ENCODE measurements around the gene TENT5A.
A peak's percentile ranks its signal among the peaks of the same experiment; 100 is the strongest.
"Not testable (repeated sequence)": the region's sequence is repeated elsewhere in the genome, so short reads cannot be mapped to it uniquely, and the experiment has no call there.

The TENT5A gene

GRCh38 chr6:81752084-81752920 lies at the start of gene TENT5A:
TENT5A (minus strand) TSS chr6:81752681; CDS start chr6:81752141, 540 bp downstream.
- DNase-seq, result peak; percentile 71

DNA sequence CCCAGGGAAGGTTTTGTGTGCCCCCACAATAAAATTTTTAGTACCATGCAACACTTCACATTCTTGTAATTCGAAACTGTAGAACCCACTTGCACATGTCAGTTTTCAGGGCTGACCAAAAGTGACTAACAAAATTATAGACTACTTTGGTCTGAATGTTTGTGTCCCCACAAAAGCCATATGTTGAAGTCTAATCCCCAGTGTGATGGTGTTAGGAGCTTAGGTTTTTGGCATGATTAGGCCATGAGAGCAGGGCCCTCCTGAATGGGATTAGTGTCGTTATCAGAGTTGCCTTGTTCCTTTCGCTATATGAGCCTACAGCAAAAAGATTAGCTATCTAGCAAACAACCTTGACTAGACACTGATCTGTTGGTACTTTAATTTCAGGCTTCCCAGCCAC lies 49.0 kb upstream of the TENT5A start:
- DNase-seq, result no peak

GRCh38 chr6:81800666-81801065 lies 48.2 kb upstream of the TENT5A start:
- no peak for DNase-seq

- no peak for DNase-seq
These were observed 46.8 kb upstream of the TENT5A start for GRCh38 chr6:81799323-81799722.

DNA sequence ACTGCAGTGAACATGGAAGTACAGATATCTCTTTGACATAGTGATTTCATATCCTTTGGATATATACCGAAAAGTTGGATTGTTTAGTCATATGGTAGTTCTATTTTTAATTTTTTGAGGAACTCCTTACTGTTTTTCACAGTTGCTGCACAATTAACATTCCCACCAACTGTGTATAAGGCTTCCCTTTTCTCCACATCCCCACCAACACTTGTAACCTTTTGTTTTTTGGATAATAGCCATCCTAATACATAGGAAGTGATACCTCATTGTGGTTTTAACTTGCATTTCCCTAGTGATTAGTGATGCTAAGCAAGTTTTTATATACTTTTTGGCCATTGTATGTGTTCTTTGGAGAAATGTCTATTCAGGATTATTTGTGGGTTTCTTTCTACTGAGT lies 45.1 kb upstream of the TENT5A start:
- no peak for DNase-seq

DNA sequence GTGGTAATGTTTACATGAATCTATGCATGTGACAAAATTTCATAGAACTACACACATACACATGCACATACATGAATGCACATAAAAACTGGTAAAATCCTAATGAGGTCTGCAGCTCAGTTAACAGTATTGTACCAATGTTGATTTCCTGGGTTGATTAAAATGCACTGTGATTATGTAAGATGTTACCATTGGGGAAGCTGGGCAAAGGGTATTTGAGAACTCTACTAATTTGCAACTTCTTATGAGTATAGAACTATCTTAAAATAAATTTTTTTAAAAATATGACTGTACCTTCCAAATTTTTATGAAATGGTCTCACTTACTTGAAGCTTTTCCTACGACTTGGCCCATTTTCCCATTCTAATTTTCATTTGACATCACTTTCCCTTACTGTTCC lies 43.4 kb upstream of the TENT5A start:
- DNase-seq, result no peak

GRCh38 chr6:81793821-81794475 lies 41.5 kb upstream of the TENT5A start:
- DNase-seq, result no peak

DNA sequence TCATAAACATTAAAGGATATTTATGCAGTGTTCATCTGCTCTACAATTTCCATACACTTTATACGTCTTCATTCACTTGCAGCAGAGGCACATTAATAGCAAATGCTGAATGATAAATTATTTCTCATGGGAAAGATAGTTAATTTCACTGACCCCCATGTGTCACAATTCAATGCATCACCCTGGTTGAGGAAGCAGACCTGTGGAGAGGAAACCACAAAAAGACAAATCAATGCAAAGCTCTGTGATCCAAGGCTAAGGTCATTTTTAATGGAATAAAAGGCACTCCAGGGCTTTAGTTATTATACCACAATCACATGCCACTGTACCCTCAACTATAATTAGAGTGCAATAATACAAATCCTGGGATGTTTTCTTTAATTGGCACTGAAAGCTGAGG lies 40.3 kb upstream of the TENT5A start:
- no peak for DNase-seq

GRCh38 chr6:81791756-81792155 lies 39.3 kb upstream of the TENT5A start:
- DNase-seq, result no peak

DNA sequence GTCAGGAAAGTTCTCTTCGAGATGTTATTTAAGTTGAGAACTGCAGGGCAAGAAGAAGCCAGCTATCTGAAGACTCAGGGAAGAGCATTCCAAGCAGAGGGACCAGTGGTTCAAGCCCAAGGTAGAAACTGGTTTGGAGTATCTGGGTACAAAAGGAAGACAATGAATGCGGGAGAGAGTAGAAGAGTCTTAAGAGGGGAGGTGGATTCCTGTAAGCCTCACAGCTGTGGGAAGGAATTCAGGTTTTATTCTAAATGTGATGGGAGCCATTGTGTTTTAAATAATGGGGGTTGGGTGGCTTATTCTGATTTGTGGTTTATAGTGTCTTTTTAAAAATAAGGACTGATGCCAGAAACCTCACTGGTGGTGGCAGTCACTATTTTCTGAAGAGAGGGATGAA lies 37.6 kb upstream of the TENT5A start:
- no peak for DNase-seq

DNA sequence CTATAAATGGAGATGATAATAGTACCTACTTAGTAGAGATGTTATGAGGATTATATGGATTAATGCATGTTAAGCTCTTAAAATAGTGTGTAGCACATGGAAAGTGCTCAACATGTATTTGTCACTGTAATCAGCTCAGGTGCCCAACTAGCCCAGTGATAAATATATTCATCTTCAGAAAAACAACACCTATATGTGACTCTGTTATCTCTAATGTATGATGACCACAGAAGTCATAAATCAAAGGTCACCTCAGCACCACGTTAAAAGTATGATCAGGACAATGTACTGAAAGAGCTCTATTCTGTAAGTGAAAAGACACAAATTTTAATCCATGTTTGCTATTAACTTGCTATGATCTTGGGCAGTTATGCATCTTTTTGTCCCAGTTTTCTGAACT lies 36.8 kb upstream of the TENT5A start:
- no peak for DNase-seq

- no peak for DNase-seq
These were observed 36.3 kb upstream of the TENT5A start for GRCh38 chr6:81788748-81789147.

DNA sequence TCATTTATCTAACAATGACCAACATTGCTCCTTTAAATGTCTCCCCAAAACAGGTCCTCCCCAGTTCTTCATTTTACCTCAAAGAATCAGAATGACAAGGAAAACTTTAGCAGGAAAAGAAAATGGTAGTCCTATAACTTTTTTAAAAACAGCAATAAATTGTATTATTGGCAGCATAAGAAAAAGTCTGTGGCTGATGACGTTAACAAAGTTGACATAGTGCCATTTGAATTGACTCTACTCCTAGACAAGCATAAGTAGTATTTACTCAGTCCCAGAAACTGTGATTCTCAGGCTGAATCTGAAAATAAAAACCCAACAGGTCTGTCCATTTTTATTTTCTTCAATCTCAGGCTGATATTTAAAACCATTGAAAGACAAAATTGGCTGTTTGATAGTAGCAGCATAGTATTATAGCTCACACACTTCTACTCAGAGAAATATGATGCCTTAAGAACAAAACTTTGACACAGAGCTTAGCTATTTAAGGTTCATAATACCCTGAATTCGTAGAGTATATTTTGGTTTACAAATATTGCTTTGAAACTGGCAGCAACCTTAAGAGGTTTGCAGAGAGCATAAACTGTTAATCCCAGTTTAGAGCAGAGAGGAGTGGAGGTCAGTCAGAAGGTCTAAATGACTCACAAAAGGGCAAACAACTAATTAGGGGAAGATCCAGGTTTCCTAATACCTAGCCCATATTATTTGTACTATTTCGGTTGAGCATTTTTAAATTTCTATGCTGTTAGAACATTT lies 35.0 kb upstream of the TENT5A start:
- no peak for DNase-seq

GRCh38 chr6:81786150-81786549 lies 33.7 kb upstream of the TENT5A start:
- DNase-seq, result no peak

- no peak for DNase-seq
These were observed 32.9 kb upstream of the TENT5A start for GRCh38 chr6:81785377-81785776.

GRCh38 chr6:81783893-81784292 lies 31.4 kb upstream of the TENT5A start:
- DNase-seq, result no peak

DNA sequence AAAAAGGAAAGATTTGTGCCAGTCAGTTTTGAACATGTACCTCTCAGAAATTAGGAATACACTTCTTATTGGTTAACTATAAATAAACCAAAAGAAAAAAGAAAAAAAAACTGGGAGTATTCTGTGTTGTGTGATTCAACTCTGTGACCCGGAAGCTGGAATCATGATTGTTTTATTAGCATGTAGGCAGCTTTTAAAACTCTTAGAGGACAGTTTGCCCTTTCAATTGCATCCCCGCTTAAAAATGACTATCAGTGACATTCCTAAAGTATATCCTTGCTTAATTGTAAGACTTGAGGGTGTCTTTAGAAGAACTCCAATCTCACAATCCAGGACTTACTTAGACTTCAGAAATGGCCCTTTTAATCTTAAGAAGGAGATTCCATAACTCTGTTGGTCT lies 29.1 kb upstream of the TENT5A start:
- no peak for DNase-seq

DNA sequence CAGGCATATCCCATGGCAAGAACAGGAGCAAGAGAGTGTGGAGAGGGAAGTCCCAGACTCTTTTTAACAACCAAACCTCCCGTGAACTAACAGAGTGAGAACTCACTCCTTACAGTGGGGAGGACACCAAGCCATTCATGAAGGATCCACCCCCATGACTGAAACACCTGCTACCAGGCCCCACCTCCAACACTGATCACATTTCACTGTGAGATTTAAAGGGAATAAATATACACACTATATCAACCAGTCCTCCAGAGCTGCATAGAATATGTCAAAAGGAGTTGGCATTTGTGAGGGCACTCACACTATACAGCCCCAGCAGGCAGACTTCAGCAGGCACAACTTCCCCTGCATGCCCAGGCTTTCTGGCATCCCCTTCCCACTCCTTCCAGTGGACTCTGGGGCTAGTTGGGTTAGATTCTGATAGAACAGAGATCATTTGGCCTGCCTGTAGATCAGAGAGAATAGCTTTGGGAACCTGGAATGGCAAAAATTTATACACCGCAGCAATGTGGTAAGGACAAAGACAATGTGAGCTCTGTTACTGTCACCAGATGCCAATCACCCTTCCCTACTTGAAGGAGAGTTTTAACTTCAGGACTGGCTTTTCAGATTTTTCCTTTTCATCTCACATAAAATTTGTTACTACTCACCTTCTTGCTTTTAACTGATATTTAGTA lies 25.2 kb upstream of the TENT5A start:
- DNase-seq, result no peak

DNA sequence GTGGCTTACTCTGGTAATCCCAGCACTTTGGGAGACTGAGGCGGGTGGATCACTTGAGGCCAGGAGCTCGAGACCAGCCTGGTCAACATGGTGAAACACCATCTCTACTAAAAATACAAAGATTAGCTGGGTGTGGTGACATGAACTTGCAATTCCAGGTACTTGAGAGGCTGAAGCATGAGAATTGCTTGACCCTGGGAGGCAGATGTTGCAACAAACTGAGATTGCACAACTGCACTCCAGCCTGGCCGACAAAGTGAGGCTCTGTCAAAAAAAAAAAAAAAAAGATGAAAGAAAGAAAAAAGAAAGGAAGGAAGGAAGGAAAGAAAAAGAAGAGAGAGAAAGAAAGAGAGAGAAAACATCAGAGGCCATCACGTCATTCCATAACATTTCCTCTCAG lies 23.7 kb upstream of the TENT5A start:
- DNase-seq, result not testable (repeated sequence)

DNA sequence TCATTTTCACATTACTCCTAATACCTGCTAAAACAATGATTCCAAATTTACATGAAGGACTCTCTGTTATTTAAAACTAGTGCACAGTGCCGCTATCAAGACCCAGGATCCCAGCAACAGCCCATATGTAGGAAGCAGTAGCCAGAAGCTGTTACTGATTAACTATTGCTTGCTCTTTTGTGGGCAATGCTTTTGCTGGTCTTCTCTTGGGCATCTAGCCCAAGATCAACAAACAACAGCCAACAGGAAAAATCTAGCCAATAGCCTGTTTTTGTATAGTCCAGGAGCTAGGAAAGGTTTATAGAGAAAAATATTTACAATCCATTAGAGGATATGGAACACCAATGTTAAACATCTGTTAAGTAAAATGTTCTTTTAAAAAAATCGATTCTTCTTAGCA lies 22.1 kb upstream of the TENT5A start:
- DNase-seq, result no peak

DNA sequence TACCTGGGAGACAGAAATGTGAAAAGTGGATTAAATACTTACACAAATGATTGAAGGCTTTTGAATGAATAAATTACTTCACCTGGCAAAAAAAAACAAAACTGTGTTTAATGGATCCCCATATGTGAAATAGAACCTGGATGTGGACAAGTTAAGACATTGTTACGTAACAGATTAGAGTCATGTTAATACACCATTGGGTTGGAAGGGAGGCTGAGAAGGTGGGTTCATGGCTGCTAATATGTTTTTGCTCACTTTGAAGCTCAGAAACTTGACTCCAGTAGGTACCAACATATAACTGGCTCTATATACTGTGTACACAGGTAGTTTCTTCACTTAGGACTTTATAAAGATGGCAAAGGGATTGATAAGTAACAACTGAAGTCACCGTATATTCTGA lies 21.4 kb upstream of the TENT5A start:
- no peak for DNase-seq

DNA sequence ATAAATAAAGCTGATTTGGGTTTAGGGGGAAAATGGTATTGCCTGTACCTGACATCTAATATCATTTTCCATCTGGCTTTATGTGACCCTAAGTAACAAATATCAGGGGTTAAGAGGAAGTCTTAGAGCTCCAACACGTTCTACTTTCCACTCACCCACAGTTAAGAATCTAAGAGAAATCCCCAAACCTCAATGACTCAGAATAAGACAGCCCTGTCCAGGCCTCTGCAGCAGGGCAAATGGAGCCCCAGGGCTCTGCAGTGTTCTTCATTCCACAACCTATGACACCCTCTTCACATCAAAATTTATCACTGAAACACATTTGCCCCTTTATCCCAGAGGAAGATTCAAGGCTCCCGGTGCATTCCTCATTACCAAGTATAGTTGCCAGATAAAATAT lies 20.3 kb upstream of the TENT5A start:
- no peak for DNase-seq

DNA sequence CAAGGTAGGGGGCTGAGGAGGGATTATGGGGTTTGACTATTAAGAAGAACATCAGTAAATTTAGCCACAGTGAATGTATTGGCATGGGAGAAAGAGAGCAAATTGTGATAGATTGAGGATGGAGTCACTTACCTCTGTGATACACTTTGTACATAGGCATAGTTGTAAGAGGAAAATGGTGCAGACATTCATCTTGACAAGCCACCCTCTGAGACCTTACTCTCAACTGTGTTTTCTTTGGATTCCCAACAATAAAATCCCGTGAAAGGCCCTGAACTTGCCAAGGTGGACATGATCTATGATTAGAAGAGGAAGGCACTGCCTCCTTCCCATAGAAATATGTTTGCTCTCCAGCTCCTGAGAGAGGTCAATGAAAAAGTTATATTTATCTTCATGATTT lies 18.6 kb upstream of the TENT5A start:
- DNase-seq, result no peak

All from NCI-H1436 treated with DMSO at 0.1 percent for 48 hours (cell line).